Activated gamma-delta T cell (primary cell): Measurements from ENCODE around the gene IPCEF1.

Source experiments
- DNase-seq: peaks from one replicate; lab custom pipeline; 2025; lab: John Stamatoyannopoulos, UW
- total RNA-seq, 2 donors: gene quantifications; one replicate each; lab custom pipeline; 2026; lab: John Stamatoyannopoulos, UW

Gene IPCEF1
- 49.5 to 62.8 reads per million in 2 donors for total RNA-seq

- no peak for DNase-seq
Observed at GRCh38 chr6:154356690-154357089, at the start of gene IPCEF1. IPCEF1 (minus strand) TSS chr6:154356803; CDS start chr6:154265947, 90,856 bp downstream.

GRCh38 chr6:154406301-154406700 is 49.7 kb upstream of the IPCEF1 start:
- DNase-seq: no peak

DNA sequence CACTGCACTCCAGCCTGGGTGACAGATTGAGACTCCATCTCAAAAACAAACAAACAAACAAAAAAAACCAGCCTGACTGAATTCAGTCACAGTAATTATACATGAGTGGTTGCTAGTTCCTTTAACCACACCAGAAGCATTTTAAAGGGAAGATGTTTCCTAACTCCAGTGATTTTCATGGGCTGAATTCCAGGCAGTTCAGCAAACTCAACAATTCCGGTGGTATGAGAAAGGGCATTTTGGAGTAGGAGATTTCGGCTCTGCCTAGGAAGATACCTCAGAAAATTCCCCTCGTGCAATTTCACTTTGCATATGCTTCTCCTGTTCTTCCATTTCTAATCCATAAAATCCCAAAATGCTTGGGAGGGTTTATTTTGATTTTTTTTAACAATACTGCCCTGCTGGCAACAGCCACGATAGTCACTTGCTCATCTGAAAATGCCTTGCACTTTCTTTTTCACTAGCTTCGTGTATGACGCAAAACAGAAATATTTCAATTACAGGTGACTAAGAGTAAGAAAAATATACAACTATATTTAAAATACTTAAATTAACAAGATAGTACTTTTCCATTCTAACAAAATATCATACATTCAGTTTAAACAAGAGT is 48.3 kb upstream of the IPCEF1 start:
- DNase-seq: no peak

DNA sequence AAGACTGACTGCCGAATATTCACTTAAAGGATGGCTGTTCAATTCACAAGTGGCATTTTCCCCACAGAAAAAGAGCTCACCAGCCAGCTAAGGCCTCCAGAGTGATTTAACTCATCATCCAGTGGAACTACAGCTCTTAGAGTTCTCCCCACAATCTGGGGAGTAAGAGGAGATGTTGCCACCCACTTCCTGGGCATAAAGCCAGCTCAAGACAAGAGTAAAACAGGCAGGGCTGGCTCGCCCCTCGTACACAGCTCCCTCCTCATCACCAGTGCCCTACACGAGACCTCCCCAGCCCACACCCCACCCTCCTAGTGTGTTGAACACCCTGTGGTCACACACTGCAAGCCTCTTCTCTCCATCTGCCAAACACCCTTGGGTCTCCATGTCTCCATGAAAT is 47.2 kb upstream of the IPCEF1 start:
- DNase-seq: no peak

DNA sequence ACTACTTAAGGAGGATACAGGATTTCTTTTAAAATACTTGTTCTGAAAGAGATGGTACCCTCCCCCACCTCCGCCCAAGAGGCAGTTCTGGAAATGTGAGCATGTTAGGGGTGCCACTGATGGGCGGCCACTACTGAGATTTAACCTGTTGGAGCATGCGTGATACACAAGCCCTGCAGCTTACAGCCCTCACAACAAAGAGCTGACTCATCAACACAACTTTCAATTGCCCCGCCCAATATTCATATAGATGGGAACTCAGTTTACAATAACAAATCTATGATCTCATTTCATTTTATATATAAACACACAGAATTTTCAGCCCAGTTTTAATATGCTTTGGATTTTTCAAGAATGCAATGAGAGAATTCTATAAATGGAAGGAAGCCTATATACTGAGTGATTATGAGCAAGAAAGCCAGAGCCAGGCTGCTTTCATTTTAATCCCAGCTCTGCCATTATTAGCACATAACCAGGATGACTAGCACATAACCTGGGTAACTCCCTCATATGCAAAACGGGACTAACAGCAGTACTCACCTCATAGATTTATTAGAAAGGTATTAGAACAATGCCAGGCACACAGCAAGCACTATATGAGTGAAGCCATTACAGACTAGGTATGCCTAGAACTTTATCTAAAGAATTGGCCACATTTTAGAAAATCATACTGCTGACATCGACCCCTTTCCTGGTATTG is 45.6 kb upstream of the IPCEF1 start:
- no peak for DNase-seq

- DNase-seq: no peak
Observed at GRCh38 chr6:154399097-154399496, 42.5 kb upstream of the IPCEF1 start.

- no peak for DNase-seq
Observed at GRCh38 chr6:154397491-154398195, 41.0 kb upstream of the IPCEF1 start.

GRCh38 chr6:154395878-154396277 is 39.3 kb upstream of the IPCEF1 start:
- DNase-seq: no peak

GRCh38 chr6:154395316-154395715 is 38.7 kb upstream of the IPCEF1 start:
- DNase-seq: no peak

DNA sequence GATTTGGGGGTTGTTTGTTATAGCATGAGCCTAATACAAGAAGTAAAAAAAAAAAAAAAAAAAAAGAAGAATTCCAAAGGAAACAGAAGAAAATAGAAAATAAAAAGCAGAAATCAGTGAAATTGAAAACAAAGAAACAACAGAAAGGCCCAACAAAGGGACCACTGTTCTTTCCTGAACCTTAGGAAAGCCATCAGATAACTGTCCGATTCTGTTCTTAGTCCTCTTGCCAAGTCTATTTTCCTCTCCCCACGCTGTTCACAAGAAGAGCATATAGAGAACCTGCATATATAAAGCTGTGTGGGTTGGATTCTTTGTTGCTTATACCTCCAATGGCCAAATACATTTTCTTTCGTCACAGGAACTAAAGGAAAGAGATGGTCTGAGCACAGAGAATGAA is 38.0 kb upstream of the IPCEF1 start:
- DNase-seq: no peak

DNA sequence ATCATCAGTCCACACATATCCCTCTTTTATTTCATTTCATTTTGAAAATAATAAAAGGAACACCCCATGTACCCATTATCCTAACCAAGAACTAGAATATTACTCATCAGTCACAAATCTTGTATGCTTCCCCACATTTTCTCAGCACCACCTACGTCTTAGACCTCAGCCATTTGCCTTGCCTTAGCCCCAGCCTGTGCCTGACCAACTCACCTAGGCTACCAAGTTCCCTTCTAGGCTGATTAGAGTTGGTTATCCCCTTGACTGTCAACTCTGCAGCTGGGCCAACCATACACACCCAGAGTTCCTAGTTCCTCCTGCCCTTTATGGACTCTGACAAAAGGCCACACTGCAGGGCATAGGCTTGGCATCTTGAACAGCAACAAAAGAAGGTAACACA is 33.4 kb upstream of the IPCEF1 start:
- DNase-seq: no peak

DNA sequence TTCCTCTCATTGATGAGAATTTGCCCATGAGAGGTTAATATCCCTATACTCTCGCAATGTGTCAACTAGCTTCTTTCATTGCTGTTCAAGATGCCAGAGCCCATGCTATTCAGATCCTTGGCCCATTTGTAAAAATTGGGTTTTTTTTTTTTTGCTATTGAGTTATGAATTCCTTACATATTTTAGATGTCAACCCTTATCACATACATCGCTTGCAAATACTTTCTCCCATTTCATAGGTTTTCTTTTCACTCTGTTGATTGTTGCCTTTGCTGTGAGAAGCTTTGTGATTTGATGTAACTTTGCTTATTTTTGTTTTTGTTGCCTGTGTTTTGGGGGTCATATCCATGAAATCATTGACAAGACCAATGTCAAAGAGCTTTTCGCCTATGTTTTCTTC is 32.2 kb upstream of the IPCEF1 start:
- DNase-seq: no peak

DNA sequence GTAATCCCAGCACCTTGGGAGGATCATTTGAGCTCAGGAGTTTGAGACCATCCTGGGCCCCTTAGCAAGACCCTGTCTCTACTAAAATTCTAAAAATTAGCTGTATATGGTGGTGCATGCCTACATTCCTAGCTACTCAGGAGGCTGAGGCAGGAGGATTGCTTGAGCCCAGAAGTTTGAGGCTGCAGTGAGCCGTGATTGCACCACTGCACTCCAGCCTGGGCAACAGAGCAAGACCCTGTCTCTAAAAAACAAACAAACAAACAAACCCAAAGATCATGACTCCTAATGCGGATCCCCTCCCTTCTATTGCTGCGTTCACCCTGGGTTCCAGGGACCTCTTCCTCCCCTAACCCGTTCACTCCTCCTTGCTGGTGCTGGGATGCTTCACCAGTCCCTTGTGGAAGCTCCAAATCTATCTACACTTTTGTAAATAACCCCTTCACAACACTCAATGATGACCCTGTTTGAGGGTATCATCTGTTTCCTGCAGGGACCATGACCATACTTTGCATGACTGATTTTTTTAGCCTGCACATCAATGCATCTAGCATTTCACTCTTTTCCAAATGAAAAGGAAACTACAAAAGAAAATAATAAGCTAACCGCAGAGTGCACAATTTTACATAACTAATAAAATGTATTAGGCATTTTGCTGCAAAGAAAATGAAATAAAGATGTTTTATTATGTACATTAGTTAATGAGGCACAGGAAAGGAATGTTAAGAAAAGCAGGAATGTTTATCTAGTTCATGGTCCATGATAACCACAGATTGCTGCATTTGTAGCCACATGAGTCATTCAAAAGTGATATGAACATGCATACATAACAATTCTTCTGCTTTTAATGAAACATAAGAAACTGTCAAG is 30.5 kb upstream of the IPCEF1 start:
- DNase-seq: no peak

DNA sequence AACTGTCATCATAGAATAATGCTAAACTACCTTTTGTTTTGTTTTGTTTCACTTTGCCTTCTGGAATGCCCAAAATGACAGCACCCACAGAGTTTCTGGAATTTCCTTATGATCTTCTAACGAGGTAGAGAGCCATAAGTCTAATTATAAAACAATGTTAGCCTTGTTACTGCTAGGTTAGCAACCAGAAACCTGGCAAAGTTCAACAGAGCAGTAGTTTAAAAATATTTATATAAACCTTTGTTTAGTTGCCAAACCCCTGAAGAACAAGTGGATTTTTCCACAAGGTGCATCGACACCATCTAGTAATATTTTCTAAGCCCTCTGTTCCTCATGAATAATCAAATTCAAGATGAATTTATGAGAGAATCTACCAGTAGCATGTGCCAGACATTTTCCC is 27.6 kb upstream of the IPCEF1 start:
- DNase-seq: no peak

DNA sequence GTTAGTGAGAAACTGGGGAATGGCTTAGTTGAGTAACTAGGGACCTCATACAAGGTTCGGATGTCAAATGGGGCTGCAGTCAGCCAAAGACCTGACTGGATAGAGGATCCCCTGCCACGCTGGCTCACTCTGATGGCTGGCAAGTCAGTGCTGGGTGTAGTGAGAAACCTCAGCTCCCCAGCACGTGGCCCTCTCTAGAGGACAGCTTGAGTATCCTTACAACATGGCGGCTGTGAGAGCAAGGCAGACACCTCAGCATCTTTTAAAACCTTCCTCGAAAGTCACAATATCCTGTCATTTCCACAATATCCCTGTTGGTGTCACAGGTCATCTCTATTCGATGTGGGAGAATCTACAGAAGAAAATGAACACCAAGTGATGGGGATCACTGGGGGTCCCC is 26.7 kb upstream of the IPCEF1 start:
- no peak for DNase-seq

- DNase-seq: no peak
Observed at GRCh38 chr6:154382740-154383139, 26.1 kb upstream of the IPCEF1 start.

- no peak for DNase-seq
Observed at GRCh38 chr6:154381548-154381947, 24.9 kb upstream of the IPCEF1 start.

GRCh38 chr6:154380741-154381140 is 24.1 kb upstream of the IPCEF1 start:
- no peak for DNase-seq

GRCh38 chr6:154379585-154379984 is 23.0 kb upstream of the IPCEF1 start:
- DNase-seq: no peak

GRCh38 chr6:154378518-154378917 is 21.9 kb upstream of the IPCEF1 start:
- no peak for DNase-seq

- no peak for DNase-seq
Observed at GRCh38 chr6:154377726-154378125, 21.1 kb upstream of the IPCEF1 start.

DNA sequence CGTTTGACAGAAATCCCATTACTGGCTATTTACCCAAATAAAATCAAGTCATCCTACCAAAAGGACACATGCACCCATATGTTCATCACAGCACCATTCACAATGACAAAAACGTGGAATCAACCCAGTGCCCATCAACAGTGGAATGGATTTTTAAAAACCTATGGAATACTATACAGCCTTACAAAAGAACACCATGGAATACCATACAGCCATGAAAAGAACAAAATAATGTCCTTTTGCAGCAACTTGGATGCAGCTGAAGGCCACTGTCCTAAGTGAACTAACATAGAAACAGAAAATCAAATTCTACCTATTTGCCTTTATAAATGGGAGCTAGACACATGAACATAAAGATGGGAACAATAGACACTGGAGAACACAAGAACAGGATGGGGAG is 17.4 kb upstream of the IPCEF1 start:
- no peak for DNase-seq
